ENCODE data around the gene UCK2.
"Not testable (repeated sequence)": the region's sequence is repeated elsewhere in the genome, so short reads cannot be mapped to it uniquely, and the experiment has no call there.

Gene UCK2

GRCh38 chr1:165827268-165828102, at the start of gene UCK2:
TSS of gene UCK2 (plus strand) at chr1:165827614. CDS start at chr1:165827834, 220 bp downstream.
- DNase-seq, result peak in 1 of 2 donors; percentile 64

GRCh38 chr1:165778197-165778596, 49.2 kb upstream of the UCK2 start:
- DNase-seq, result not testable (repeated sequence)

- DNase-seq, result not testable (repeated sequence)
These were observed 43.9 kb upstream of the UCK2 start for GRCh38 chr1:165783519-165783918.

GRCh38 chr1:165787741-165788140, 39.7 kb upstream of the UCK2 start:
- no peak for DNase-seq

- DNase-seq, result no peak
These were observed 33.5 kb upstream of the UCK2 start for GRCh38 chr1:165793951-165794350.

- DNase-seq, result no peak
These were observed 31.5 kb upstream of the UCK2 start for GRCh38 chr1:165795894-165796293.

GRCh38 chr1:165799387-165799786, 28.0 kb upstream of the UCK2 start:
- DNase-seq, result no peak

- not testable (repeated sequence) for DNase-seq
These were observed 22.9 kb upstream of the UCK2 start for GRCh38 chr1:165804513-165804912.

- no peak for DNase-seq
These were observed 19.8 kb upstream of the UCK2 start for GRCh38 chr1:165807613-165808012.

GRCh38 chr1:165815725-165816124, 11.7 kb upstream of the UCK2 start:
- DNase-seq, result no peak

- DNase-seq, result no peak
These were observed 11.3 kb upstream of the UCK2 start for GRCh38 chr1:165816157-165816556.

GRCh38 chr1:165816826-165817497, 10.5 kb upstream of the UCK2 start:
- DNase-seq, result no peak

GRCh38 chr1:165823552-165824268, 3.7 kb upstream of the UCK2 start:
- no peak for DNase-seq

GRCh38 chr1:165824269-165824643, 3.2 kb upstream of the UCK2 start:
- no peak for DNase-seq

GRCh38 chr1:165826565-165827267, 698 bp upstream of the UCK2 start:
- no peak for DNase-seq

- DNase-seq, result peak; percentile 32 to 67
These were observed 772 bp downstream of the UCK2 start for GRCh38 chr1:165828103-165828668.

GRCh38 chr1:165828669-165829329, 1.4 kb downstream of the UCK2 start:
- DNase-seq, result no peak

- no peak for DNase-seq
These were observed 2.5 kb downstream of the UCK2 start for GRCh38 chr1:165829888-165830287.

GRCh38 chr1:165831146-165831545, 3.7 kb downstream of the UCK2 start:
- no peak for DNase-seq

- no peak for DNase-seq
These were observed 5.5 kb downstream of the UCK2 start for GRCh38 chr1:165832902-165833301.

- DNase-seq, result no peak
These were observed 5.9 kb downstream of the UCK2 start for GRCh38 chr1:165833358-165833757.

- DNase-seq, result no peak
These were observed 6.8 kb downstream of the UCK2 start for GRCh38 chr1:165834229-165834628.
